GM21526 (cell line): ENCODE measurements around the gene ZRANB1.

Source experiments
- ATAC-seq: cut with Tn5 transposase; IDR thresholded peaks from one replicate; pipeline ENCODE4 v1.9.1; 2021; ENCODE audit warnings: moderate library complexity; ENCODE audit not compliant: unreplicated experiment, low FRiP score

The ZRANB1 gene

DNA sequence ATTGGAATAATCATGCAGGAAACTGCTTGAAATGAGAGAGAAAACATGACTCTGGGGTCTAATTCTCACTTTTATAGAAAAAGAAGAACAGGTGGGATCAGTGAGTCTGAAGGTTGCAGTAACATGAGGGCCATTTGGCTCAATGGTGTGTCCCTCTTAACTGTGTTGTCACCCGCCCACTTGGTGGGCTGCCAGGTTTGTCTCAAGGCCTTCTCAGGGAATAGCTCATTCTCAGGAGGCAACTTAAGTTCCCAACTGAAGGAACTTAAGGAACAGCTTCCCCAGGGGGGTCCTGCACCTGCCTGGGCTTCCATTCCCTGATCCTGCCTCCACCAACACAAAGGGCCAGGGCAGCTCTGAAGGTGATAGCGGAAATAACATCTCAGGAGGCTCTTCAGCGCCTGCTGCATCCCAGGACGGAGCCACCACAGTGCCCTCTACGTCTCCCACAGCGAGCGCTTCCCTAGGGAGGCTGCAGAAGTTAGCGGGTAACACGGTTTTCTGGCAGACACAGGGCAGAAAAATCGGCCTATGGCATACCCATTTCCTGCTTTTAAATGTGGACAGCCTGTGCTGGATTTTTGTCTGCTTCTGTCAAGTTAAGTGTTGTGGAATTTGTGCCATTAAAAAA, 88.8 kb downstream of the ZRANB1 start:
- ATAC-seq, result no peak

DNA sequence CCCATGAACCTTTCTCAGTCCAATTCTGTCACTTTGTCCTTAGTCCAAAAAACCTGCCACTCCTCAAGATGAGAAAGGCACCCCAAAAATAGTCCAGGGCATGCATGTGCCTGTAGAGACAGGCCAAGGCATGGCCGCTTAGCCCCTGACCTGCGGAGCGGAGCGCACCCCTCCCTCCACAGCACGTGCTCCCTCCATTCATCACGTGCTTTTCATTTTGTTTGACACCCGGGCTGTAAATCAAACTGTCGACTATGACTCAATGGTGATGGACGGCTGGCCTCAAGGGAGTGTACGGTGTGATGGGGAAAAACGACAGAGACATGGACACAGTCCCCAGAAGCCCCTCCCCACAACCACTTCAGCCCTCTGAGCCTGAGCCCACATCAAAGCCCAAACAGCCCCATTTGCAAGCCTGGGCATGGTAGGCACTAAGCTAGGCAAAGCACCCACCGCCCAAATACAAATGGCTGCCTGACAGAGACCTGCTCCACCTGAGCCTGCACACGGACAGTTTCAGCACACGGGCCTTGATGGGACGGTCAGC, 90.6 kb downstream of the ZRANB1 start:
- no peak for ATAC-seq

DNA sequence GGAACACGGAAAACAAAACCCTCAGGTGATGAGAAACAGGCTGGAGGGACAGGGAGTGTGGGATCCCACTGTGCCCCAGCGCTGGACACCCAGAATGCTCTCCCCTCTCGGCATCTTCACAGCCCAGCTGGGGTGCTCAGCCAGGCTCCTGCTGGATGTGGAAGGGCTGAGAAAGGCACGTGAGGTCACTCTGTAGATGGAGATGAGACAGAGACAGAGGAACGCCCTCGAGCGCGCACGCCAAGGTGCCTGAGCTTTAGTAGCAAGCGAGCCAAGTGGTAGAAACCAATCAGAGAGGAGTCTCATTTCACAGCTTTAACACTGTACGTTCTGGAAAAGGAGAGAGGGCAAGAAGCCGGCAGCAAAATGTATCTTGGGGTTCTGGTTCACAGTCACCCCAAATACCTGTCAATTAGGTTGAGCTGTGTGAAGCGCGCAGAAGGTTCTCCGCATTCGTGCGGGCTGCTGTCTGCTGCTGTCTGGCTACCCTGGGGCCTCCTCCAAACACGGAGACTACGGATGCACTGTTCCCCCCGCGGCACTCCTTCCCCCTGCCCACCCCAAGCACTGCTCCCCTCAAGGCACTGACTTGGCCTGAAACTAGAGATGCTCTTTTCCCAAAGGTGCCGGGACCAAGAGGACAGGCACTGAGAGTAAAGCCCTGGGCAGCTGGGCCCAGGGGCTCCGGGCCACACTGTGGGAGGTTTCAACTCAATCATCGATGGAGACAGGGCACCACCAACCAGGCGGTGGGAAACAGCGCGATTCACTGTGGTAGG, 91.4 kb downstream of the ZRANB1 start:
- no peak for ATAC-seq

DNA sequence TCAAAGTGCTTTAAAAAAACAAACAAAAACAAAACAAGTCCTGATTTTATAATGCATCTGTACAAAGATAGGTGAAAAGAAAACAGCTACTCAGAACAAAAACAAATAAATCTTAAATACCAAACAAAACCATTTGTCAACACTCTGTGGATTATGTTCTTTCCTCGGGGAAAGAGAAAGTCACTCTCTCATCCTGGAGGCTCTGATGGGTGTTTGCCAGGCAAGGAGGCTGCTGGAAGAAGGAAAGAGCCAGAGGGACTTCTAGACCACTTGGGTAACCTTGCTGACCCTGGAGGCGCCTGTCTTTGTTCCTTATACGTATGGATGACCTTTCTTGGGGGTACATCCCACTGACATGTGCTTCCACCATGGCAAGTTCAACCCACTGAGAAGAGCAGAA, 92.8 kb downstream of the ZRANB1 start:
- ATAC-seq, result no peak

DNA sequence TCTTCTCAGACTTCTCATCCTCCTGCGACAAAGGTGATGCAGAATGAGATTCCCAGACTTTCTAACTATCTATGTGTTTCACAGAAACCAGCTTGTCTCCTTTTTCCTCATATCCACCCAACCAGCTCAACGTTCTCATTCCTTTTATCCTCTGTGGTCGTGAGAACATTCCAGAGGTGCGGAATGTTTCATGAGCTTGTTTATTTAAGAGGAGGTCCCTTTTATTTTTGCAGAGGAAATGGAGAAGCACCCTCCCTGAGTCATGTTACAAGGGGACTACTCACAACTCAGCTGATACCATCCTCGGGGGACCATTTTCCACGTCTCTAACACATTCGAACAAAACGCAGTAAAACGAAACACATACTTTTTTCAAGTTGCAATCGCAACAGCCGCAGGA, 93.2 kb downstream of the ZRANB1 start:
- ATAC-seq, result no peak

DNA sequence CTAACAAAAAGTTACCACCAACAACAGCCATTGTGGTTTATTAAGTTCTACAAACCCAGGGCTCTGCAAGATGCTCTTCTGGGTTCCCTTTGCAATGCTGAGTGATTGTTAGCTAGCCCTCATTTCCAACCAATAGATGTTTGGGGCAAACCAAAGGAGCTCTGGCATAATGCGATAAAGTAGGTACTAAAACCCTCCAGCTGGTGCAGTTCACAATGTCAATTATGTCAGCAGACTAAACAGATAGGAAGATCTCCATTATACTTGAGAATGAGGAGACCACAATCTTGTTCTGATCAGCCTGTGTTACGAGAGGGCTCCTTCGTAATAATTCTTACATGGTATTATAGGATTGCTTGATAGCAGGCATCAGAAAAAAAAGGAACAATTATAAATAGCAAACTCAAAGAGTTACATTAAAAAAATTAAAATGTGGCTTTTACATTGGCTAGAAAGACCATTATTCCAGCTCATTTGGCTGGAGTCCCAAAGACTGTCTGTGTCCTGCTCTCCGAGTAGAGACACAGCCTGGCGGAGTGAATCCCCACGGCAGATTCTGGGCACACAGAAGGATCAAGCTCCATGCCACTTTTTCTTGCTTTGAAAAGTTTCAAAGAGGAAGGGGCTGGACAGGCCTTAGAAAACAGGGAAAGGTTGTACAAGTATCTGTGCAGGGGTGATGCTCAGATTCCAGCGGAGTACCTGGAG, 93.8 kb downstream of the ZRANB1 start:
- no peak for ATAC-seq

DNA sequence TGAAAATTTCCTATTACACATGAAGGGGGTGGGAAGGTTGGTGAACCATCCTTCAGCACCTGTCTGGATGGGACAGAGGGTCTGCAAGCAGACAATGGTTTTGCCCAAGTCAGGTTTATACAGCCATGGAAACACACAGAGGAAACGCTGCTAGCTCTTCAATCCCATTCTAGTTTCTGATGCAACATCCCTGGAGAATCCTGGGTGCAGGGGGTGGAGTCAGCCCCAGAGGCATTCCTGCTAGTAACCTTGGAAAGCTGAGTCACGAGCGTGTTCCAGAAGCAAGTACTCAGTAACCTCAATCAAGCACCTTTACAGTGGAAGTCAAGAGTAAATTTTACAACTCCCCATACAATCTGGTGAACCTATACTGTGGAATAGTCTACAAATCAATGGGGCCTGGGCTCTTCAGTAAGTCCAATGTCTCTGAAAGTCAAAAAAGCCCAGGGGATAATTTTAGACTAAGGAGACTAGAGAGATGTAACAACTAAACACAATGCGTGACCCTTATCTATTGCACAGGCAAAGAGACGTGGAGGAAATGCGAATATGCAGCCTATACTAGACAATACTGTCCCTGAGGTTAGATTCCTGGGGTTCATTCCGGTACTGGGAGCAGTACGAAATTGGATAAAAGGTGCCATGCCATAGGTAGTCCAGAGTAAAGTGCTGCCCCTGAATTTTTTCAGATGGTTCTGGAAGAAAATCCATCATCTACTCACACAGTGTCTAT, 95.4 kb downstream of the ZRANB1 start:
- no peak for ATAC-seq
